Stimulated activated CD4-positive, alpha-beta T cell treated with anti-CD3 and anti-CD28 coated beads, Interleukin-12 subunit alpha, Interleukin-12 subunit beta, amount 100 ng/mL, for 4 hours (primary cell): ENCODE data around the gene PTK6.
"Not testable (repeated sequence)": the region's sequence is repeated elsewhere in the genome, so short reads cannot be mapped to it uniquely, and the experiment has no call there.

Source experiments
- DNase-seq: peaks from one replicate; pipeline ENCODE4 v3.0.0-alpha.2; 2020

PTK6 gene

GRCh38 chr20:63527184-63527583, 10.0 kb downstream of the PTK6 start:
- no peak for DNase-seq

- DNase-seq, result no peak
These were observed 11.2 kb downstream of the PTK6 start for GRCh38 chr20:63525971-63526370.

DNA sequence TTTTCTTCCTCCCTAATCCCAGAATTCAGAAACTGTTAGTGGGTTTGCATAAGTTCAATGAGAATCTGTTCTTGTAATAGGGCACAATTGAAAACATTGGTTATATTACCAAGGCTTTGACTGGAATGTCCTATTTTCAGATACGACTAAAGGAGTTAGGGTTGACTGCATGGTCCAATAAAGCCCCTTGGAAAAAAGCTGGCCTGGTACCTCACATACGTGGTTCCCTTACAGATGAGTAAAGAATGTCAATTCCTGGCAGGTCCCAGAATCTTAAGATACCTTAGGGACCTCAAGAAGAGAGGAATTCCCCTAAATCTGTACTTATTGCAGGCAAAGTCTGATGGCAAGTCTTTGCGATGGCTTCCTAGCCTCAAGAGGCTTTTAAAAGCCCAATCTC, 12.0 kb downstream of the PTK6 start:
- DNase-seq, result no peak

- no peak for DNase-seq
These were observed 14.1 kb downstream of the PTK6 start for GRCh38 chr20:63522981-63523611.

DNA sequence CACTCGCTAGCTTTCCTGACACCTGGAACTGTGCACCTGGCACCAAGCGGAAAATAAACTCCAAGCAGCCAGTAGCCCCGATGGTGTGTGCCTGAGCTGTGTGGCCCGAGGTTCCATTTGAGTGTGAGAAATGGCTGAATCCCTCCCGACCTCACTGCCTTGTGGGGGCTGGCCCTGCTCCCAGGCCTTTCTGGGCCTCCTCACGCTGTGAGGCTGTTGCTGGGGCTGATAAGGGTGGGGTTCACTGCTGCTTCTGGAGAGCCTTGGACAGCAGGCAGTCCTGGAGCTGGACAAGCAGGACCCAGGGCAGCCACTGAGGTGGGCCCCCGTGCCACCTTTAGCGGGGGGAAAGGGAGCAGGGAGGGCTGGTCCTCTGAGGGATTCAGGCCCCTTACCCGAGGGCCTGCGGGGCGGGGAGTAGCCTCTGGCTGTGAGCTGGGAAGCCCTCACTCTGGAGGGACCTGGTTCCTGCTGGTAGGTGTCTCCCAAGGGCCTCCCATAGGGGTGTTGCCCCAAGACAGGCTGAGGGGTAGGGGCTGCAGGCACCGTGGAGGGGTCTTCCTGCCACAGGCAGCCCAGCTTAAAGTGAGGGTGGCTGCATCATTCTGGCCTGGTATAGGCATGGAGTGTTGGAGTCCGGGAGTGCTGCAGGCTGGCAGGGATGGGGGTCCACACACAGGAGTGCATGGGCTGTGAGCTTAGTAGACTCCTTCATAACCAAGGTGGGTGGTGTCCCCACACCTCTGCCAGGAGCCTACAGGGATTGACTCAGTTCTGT, 14.9 kb downstream of the PTK6 start:
- no peak for DNase-seq

DNA sequence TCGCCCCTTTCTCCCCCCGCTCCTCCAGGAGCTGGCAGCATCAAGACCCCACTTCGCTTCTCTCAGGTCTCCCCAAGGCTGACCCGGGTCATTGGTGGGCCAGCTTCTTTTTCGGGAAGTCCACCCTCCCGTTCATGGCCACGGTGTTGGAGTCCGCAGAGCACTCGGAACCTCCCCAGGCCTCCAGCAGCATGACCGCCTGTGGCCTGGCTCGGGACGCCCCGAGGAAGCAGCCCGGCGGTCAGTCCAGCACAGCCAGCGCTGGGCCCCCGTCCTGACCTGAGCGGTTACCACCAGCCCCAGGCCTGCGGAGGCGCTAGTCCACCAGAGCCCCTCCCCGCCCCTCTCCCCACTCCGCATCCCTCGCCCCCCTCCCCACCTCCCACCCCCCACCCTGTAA, 15.6 kb downstream of the PTK6 start:
- DNase-seq, result no peak

DNA sequence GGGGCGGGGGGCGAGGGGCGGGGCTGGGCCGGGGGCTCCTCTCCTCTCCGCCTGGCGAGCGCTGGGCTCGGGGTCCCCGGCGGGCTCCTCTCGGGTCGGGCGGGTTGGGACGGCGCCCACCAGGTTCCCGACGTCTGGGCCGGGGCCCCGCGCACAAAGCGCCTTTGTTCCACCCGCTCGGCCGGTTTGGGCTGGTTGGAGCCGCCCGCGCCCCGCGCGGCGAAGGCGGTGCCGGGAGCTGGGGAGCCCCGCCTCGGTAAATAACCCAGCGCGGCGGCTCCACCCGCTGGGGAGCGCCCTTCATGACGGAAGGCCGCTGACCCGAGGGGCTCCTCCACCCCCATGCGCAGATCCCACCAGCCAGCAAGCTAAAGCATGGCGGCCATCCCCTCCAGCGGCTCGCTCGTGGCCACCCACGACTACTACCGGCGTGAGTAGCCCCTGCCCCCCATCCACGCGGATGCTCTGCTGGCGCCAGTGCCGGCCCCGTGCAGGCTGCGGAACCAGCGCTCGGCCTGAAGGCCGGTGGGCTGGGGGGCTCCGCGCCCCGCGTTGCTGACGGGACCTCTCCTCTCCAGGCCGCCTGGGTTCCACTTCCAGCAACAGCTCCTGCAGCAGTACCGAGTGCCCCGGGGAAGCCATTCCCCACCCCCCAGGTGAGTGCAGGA, 16.1 kb downstream of the PTK6 start:
- peak; percentile 70 for DNase-seq

GRCh38 chr20:63520504-63520933, 16.7 kb downstream of the PTK6 start, which contains the start of gene PPDPF:
TSS of gene PPDPF (plus strand) at chr20:63520765. CDS start at chr20:63521309, 544 bp downstream.
- DNase-seq, result peak; percentile 87

- DNase-seq, result peak; percentile 59
These were observed 17.3 kb downstream of the PTK6 start for GRCh38 chr20:63519668-63520503.

DNA sequence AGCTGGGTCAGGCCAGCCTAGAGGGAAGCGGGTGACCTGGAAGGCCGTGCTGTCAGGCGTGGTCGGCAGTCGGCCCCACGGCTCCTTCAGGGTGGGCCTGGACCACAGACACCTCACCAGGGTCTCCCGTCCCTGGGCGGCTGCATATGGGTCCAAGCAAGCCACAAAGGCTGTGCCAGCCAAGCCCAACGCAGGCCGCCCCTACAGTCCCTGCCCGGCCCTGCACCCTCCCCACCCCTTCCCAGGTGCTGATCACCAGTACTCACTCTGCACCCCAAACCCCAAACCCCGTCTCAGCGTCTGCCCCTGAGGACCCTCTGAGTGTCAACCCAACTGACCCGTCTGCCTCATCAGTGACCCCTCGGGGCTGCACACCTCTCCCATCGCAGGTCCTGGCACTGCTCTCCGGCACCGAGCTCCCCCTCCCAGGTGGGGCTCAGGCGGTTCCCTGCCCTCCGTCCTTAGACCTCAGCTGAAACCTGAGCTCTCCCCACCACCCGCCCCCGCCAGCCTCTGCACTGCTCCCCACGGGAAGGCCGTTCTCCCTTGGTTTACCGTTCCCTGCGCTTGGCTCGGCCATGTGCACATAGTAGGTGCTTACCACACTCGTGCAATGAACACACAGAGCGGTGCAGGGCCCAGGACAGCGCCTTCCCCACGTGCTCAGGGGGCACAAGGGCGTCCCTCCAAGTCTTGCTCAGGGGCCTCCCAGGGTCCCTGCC, 18.1 kb downstream of the PTK6 start:
- DNase-seq, result no peak

DNA sequence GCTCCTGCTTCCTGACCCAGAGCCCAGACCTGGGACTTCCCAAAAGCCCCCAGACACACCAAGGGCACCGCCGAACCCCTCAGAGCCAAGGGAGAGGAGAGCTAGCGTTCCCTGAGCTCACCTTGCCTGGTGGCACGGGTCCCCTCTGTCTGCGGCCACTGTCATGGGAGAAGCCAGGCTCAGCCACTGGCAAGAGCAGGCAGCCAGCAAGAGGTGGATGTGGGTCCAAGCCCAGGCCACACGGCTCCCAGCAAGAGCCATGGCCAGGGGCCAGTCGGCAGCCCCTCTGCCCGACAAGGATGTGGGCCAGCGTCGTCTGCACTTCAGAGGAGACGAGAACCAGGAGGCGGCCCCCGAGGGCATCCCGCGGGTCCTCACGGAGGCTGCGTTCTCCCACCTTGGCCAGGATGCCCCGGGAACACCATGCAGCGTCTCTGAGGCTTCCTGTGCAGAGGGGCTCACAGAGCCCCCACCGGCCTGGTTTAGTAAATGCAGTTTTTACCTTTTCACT, 18.8 kb downstream of the PTK6 start:
- DNase-seq, result no peak

DNA sequence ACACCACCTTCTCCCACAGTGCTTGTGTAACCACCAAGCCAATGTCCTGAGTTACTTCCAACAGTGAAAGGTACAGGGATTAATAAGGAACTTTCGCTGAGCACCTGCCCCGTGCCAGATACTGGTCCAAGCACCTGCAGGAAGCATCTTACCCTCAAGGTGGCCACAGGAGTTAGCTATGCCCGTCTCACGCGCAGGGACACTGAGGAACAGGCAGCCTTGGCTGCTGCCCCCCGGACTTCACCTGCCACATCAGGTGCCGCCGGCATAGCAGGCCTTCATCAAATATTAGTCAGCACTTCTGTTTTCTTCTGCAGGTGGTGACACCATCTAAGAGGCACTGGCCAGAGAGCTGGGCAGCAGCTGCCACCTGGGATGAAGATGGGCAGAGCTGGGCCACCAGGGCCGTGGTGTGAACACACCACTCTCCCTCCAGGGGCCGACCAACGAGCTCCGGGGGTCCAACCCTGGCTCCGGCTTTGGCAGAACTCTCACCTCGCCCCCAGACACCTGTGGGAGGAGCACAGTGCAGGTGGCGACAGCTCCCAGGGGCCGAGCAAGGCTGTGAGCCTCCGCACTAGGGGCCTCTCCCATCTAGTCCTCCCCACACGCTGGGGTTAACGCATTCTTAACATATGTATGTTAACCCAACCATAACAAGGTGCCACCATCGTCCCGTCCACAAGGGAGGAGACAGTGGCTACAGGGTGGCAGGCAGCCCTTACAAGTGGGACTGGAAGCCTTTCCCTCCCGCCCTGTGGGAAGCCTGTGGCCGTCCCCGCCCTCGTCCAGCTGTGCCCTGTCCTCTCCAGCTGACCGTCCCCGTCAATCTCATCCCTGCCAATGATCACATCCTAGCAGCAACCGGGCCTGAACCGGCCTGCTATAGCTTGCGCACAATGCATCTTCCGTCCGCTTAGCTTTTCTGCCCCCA, 19.5 kb downstream of the PTK6 start:
- DNase-seq, result no peak

- DNase-seq, result not testable (repeated sequence)
These were observed 22.7 kb downstream of the PTK6 start for GRCh38 chr20:63514520-63514919.

DNA sequence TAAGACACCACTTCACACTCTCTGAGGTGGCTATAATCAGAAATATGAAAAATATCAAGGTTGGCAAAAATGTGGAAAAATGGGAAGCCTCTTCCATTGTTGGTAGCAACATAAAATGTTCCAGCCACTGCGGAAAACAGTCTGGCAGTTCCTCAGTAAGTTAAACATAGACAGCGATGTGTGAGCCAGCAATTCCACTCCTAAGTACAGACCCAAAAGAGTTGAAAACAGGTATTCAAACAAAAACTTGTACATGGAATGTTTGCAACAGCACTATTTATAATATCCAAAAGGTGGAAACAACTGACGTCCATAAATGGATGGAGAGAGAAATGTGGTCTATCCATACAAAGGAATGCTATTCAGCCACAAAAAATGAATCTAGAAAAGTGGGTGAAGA, 24.0 kb downstream of the PTK6 start:
- DNase-seq, result no peak

GRCh38 chr20:63509088-63509564, 28.1 kb downstream of the PTK6 start:
- DNase-seq, result no peak

DNA sequence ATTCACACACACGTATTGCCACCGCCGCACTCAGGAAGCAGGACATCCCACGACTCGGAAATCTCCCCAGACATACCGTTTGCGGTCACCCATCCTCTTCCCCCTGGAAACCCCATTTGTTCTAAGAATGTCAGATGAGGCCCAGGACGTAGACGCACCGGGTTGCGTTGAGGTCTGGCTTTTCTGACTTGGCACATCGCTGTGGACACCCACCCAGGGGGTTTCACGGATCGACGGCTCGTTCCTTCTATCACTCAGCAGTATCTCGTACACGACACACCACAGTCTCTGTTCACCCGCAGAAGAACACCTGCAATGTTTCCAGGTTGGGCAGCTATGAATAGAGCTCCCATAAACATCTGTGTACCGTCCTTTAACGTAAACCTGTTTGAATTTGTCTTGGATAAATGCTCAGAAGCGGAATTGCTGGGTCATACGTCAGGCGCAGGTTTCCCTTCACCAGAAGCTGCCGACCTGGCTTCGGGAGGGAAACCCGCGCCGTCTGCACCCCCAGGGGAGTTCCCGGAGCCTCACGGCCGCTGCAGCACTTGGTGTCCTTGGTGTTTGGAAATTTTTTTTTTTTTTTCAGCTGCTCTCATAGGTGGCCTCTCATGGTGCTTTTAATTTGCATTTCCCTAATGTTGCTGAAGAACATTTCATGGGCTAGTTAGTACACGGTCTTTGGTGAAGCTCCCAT, 29.0 kb downstream of the PTK6 start:
- DNase-seq, result no peak

GRCh38 chr20:63507083-63507743, 30.0 kb downstream of the PTK6 start:
- no peak for DNase-seq

GRCh38 chr20:63505723-63506122, 31.5 kb downstream of the PTK6 start:
- no peak for DNase-seq

DNA sequence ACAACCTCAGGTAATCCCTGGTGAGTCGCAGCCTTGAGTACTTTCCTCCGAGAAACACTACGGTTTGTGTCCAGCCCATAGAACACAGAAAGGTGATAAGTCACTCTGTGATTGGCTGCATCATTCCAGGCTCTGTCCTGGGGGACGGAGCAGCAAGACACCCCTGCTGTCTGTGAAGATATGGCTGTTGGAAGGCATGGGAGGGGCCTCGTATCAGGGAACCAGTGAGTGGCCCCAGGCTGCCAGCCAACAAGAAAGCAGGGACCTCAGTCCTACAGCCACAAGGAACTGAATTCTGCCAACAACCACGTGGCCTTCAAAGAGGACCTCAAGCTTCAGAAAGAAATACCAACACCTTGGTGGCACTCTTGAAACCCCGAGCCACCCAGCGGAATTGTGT, 31.9 kb downstream of the PTK6 start:
- DNase-seq, result no peak

DNA sequence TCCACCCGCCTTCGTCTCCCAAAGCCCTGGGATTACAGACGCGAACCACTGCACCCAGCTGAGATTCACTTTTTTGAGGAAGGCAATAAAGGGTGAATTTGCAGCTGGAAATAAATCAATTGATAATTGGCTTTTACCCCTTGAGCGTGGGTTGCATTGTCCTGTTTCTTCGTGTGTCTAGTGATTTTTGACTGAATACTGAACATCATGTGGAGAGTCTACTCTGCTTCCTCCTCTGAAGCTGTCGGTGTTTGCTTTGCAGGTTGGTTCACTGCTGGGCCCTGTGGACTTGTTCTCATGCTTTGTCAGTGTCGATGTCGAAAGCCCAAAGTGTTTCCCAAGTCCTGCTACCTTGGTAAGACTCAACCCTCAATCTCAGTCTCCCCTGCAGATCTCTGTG, 32.5 kb downstream of the PTK6 start:
- DNase-seq, result no peak
